ENCODE data around the gene EVL. TPM values are rescaled to one million over a fixed set of nuclear protein-coding genes. Genes with fewer than 3 reads are reported as not detected.

The EVL gene
- total and polyA plus RNA-seq, 10 of the 15 experiments (the other 5 are each of a cell fraction or from before 2014, with no cell fraction given) = 11.9 to 341 (median 89.8) TPM

GRCh38 chr14:100170880-100171279 is 105.7 kb downstream of the EVL start (continued):
- TF ChIP-seq CREM (IDR thresholded peaks at IDR 0.05; ENCODE audit: low read depth) = no peak
- TF ChIP-seq BHLHE40 (IDR thresholded peaks at IDR 0.05; ENCODE audit: borderline replicate concordance in 1 of 2, low read depth in 2 of 2, low read length in 1 of 2) = no peak

DNA sequence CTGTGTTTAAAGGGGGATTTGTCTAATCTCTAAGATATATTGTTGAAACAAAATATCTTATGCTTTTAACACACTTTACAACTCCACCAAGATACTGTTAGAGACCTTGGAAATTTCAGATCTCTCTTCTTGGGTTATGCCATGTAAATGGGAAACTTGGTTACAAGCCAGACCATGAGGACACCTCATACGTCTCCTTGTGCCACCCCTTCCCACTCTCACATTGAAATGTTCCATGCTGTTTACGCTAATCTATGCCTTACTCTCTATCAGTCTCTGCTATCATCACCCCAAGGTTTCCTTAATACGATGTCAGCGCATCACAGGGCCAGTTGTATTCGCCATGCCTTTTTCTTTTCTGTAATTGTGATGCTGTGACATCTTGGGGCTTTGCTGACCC is 107.6 kb downstream of the EVL start:
- Histone ChIP-seq H3K36me3 (ENCODE audit: control insufficient read depth in 2 of 2, insufficient read depth in 2 of 2, low read length in 1 of 2) (no peaks in the 10 kb centered on the region), H3K4me1 (ENCODE audit: control insufficient read depth, insufficient read depth, low read length) (no peaks in the 10 kb centered on the region), H3K27me3 (replicated peaks in 1 of 2; ENCODE audit: control insufficient read depth in 2 of 2, insufficient read depth in 2 of 2, low read length in 1 of 2) (peaks cover 0 to 7% of the 10 kb centered on the region in 2 experiments; a peak in 2 of 4 replicates), H3K79me2 (ENCODE audit: control insufficient read depth, insufficient read depth, low read length) (no peaks in the 10 kb centered on the region), H4K20me1 (ENCODE audit: control insufficient read depth, insufficient read depth) (no peaks in the 10 kb centered on the region), H2AFZ (ENCODE audit: control insufficient read depth, low read depth, low read length) (no peak overlapping the region), H3K27ac (ENCODE audit: control insufficient read depth, insufficient read depth) (no peak overlapping the region), H3K9me3 (replicated peaks; ENCODE audit: control insufficient read depth, insufficient read depth, low read length) (no peaks in the 10 kb centered on the region), H3K4me3 (no peak overlapping the region), H3K9ac (ENCODE audit: control insufficient read depth, insufficient read depth, low read length) (no peak overlapping the region), H3K4me2 (ENCODE audit: control insufficient read depth, insufficient read depth) (no peak overlapping the region)
- TF ChIP-seq TBL1XR1 (IDR thresholded peaks at IDR 0.05; ENCODE audit: low read depth, low read length) (no peak), RCOR1 (conservative IDR thresholded peaks at IDR 0.05; ENCODE audit: low read depth, low read length) (no peak)
- no TSS peak for BruUV-seq (replicated peaks)
- no peak for DNase-seq (ENCODE audit: low read depth, low spot score)
- ChIA-PET RAD21 (ENCODE audit: unreplicated experiment) (no interaction called here), SMC1A (ENCODE audit: uncharacterized antibody, unreplicated experiment) (no interaction called here), POLR2A (interaction anchor here (0.7 kb wide), 1 partner anchor 56 kb away, joined by 3 read pairs; no protein-coding TSS in a partner anchor), CTCF (interaction anchor here (1.3 kb wide), 1 partner anchor 18 kb away, joined by 3 read pairs; no protein-coding TSS in a partner anchor)
- ATAC-seq = no peak
- in situ Hi-C loops (cut with MboI) (no loop called here), intact Hi-C loops (cut with micrococcal nuclease; ENCODE audit: unreplicated experiment) (no loop called here)
- WGBS (ENCODE audit: insufficient coverage, insufficient replicate concordance, low lambda C conversion rate, missing lambda C conversion rate) = 54% methylated on average over 5 of the region's 5 CpGs
- no peak for FAIRE-seq

DNA sequence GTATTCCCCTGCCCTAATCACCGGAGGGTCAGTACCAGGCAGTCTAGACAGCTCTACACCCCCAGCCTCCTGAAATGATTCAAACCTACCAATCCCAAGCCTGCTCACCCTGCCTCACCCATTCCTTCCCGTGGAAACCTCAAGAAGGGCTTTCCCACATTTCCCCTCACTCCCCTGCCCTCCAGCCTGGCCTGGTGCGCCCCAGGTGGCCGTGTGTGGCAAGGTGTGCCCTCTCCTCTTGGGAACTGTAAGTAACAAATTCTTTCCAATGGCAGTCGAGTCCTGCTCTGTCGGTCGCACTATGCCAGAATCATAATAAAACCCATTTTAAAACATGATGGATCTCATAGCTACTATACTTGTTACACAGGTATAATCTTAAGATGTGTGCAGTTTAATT is 108.1 kb downstream of the EVL start:
- BruUV-seq (replicated peaks) = no TSS peak
- Histone ChIP-seq H3K36me3 (ENCODE audit: control insufficient read depth in 2 of 2, insufficient read depth in 2 of 2, low read length in 1 of 2) (no peaks in the 10 kb centered on the region), H2AFZ (ENCODE audit: control insufficient read depth, low read depth, low read length) (no peak overlapping the region), H3K27ac (ENCODE audit: control insufficient read depth, insufficient read depth) (no peak overlapping the region), H3K4me2 (ENCODE audit: control insufficient read depth, insufficient read depth) (no peak overlapping the region), H3K9me3 (replicated peaks; ENCODE audit: control insufficient read depth, insufficient read depth, low read length) (no peaks in the 10 kb centered on the region), H3K4me3 (no peak overlapping the region), H4K20me1 (ENCODE audit: control insufficient read depth, insufficient read depth) (no peaks in the 10 kb centered on the region), H3K4me1 (ENCODE audit: control insufficient read depth, insufficient read depth, low read length) (no peaks in the 10 kb centered on the region), H3K79me2 (ENCODE audit: control insufficient read depth, insufficient read depth, low read length) (no peaks in the 10 kb centered on the region), H3K27me3 (replicated peaks in 1 of 2; ENCODE audit: control insufficient read depth in 2 of 2, insufficient read depth in 2 of 2, low read length in 1 of 2) (peaks cover 0 to 7% of the 10 kb centered on the region in 2 experiments; a peak in 2 of 4 replicates), H3K9ac (ENCODE audit: control insufficient read depth, insufficient read depth, low read length) (no peak overlapping the region)
- ChIA-PET CTCF (interaction anchor here (1.3 kb wide), 1 partner anchor 18 kb away, joined by 3 read pairs; no protein-coding TSS in a partner anchor), SMC1A (ENCODE audit: uncharacterized antibody, unreplicated experiment) (no interaction called here), RAD21 (ENCODE audit: unreplicated experiment) (no interaction called here), POLR2A (no interaction called here)
- TF ChIP-seq MXI1 (IDR thresholded peaks at IDR 0.05; ENCODE audit: low read depth, low read length) (no peak), MEF2B (IDR thresholded peaks at IDR 0.05; ENCODE audit: partially characterized antibody, poor library complexity, severe bottlenecking) (no peak)
- TF ChIP-seq, protein P1, sequence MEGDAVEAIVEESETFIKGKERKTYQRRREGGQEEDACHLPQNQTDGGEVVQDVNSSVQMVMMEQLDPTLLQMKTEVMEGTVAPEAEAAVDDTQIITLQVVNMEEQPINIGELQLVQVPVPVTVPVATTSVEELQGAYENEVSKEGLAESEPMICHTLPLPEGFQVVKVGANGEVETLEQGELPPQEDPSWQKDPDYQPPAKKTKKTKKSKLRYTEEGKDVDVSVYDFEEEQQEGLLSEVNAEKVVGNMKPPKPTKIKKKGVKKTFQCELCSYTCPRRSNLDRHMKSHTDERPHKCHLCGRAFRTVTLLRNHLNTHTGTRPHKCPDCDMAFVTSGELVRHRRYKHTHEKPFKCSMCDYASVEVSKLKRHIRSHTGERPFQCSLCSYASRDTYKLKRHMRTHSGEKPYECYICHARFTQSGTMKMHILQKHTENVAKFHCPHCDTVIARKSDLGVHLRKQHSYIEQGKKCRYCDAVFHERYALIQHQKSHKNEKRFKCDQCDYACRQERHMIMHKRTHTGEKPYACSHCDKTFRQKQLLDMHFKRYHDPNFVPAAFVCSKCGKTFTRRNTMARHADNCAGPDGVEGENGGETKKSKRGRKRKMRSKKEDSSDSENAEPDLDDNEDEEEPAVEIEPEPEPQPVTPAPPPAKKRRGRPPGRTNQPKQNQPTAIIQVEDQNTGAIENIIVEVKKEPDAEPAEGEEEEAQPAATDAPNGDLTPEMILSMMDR (IDR thresholded peaks at IDR 0.05 in 2 of 3, conservative IDR thresholded peaks at IDR 0.05 in 1 of 3; ENCODE audit: control insufficient read depth in 2 of 3, extremely low read depth in 1 of 3, insufficient read depth in 1 of 3, low read depth in 3 of 3, low read length in 3 of 3) = 0 out of 6 replicates have a peak, but pooled peaks of 1 of the 3 experiments have one; percentile 6
- TF ChIP-seq, protein P2, sequence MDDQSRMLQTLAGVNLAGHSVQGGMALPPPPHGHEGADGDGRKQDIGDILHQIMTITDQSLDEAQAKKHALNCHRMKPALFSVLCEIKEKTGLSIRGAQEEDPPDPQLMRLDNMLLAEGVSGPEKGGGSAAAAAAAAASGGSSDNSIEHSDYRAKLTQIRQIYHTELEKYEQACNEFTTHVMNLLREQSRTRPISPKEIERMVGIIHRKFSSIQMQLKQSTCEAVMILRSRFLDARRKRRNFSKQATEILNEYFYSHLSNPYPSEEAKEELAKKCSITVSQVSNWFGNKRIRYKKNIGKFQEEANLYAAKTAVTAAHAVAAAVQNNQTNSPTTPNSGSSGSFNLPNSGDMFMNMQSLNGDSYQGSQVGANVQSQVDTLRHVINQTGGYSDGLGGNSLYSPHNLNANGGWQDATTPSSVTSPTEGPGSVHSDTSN (IDR thresholded peaks at IDR 0.05; ENCODE audit: insufficient replicate concordance, low read depth, low read length) = no peak
- WGBS (ENCODE audit: insufficient coverage, insufficient replicate concordance, low lambda C conversion rate, missing lambda C conversion rate) = 47% methylated on average over 7 of the region's 7 CpGs
- in situ Hi-C loops (cut with MboI) = no loop called here
- DNase-seq (ENCODE audit: low read depth, low spot score) (no peak), ATAC-seq (no peak), FAIRE-seq (no peak)
- intact Hi-C loops (cut with micrococcal nuclease; ENCODE audit: unreplicated experiment) = no loop called here

All from GM12878 (cell line).